Ramos (cell line): ENCODE data around the gene LAIR1.
"Not testable (repeated sequence)": the region's sequence is repeated elsewhere in the genome, so short reads cannot be mapped to it uniquely, and the experiment has no call there.

Source experiments
- in situ Hi-C: fragments of 300-500 bp; cut with MboI; formaldehyde crosslinking; loops from one replicate; pipeline ENCODE4 v1.14.3; 2022; ENCODE audit warnings: low sequenced_read_pairs; ENCODE audit not compliant: unreplicated experiment

The LAIR1 gene

GRCh38 chr19:54379187-54379678, 14.5 kb upstream of the LAIR1 start:
- in situ Hi-C loops: no loop called here

DNA sequence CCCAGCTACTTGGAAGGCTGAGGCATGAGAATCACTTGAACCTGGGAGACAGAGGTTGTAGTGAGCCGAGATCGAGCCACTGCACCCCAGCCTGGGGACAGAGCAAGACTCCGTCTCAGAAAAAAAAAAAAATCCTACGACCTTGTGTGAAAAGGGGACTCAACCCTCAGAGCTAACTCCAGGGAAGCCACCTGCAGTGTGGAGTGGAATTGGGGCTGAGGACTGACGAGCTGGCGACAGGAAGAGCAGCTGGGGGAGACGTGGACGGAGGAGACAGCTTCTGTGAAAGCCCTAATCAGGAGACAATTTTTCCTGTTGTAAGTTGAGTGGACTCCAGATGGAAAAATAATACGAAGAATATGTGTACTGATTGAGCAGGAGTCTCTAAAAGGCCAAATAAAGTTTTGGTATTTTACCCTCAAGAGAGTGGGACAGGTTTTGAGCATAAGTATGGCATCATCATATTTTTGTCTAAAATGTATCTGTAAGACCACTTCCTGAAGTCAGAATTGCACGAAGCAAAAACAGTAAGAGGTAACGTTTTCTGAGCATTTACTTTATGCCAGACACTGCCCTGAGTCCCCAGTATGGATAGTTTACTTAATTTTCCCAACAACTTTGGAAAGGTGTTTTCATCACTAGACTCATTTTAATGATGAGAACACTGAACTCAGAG, 12.0 kb upstream of the LAIR1 start:
- in situ Hi-C loops: no loop called here

DNA sequence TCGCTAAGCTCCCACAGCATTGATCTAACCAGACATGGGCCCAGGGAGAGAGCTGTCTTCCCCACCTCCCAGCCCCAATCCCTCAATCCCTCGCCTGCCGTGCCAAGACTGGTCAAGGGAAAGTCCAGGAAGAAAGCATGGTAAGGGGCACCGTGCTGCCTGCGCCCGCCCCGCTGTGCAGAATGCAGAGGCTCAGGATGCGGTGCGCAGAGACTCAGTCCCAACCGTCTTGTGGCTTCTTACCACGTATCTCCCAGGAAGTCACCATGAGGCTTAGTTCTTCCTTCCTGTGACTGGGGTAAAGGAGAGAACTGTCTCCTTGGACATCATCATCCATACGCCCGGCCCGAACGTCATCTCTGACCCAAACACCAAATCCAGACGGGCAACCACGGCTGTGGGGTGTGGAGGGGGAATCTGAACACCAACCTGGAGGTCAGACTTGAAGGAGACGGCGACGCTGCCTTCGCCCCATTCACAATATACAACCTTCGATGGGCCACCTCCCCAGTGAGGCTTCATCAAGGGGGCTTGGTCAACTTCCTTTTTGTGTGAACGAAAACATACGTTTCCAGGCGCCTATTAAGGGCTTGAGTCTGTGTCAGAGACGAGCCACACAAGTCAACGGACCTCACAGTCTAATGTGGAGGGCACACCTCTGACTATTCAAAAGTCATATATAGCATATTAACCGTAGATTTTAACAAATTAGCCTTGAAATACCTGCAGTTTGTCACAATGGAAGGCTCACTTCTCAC, 10.6 kb upstream of the LAIR1 start:
- in situ Hi-C loops: not testable (repeated sequence)

DNA sequence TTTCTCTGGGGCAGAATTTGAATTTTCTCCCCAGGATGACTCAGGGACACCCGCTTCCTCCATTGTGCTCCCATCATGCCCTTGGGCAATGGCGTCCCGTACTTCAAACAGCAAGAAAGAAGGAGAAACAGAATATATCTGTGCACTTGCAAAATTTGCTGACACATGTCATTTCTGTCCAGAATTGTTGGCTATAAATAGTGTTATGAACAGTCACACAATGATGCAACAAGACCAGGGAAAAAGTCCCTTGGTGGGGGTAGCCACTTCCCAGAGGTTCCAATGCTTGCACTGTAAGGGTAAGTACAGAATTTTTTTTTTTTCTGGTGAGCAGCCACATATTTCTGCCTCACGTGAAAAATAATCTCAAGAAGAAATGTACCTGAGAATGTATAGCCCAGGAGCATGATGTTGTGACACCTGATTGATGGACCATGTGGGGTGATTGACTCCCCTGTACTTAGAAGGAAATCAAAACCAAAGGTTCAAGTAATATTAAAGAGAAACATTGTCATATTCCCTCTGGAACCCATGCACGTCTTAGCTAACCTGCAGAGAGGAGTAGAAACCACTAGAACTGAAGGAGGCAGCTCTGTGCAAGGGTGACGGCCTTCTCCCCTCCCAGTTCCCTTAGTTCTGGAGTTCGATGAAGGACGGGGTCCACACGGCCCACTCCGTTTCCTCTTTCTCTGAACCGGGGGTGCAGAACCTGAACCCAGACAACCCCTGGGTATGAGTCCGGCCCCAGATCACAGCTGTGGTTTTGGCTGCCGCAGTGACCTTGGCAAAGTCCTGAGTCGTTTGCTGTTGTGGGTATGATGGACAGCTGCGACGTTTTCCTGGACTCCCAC, 9.3 kb upstream of the LAIR1 start:
- in situ Hi-C loops: no loop called here

- in situ Hi-C loops: not testable (repeated sequence)
Measured at GRCh38 chr19:54371453-54371852, 6.7 kb upstream of the LAIR1 start.

DNA sequence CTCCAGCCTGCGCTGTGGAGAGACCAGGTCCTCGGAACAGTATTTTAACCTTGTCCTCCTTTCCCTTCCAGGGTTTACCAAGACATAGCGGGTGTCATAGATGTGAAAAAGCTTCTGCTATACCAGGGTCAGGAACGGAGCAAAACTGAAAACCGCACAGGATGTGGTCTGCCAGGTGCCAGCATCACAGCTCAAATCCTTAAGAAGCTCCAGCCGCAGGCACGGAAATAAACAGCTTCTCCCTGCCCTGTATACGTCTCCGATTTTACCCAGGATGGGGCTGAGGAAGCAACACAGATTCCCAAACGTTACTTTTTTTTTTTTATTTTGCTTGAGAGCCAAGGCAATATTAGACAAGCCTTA, 5.7 kb upstream of the LAIR1 start:
- in situ Hi-C loops: not testable (repeated sequence)

- in situ Hi-C loops: not testable (repeated sequence)
Measured at GRCh38 chr19:54369688-54370433, 5.1 kb upstream of the LAIR1 start.

DNA sequence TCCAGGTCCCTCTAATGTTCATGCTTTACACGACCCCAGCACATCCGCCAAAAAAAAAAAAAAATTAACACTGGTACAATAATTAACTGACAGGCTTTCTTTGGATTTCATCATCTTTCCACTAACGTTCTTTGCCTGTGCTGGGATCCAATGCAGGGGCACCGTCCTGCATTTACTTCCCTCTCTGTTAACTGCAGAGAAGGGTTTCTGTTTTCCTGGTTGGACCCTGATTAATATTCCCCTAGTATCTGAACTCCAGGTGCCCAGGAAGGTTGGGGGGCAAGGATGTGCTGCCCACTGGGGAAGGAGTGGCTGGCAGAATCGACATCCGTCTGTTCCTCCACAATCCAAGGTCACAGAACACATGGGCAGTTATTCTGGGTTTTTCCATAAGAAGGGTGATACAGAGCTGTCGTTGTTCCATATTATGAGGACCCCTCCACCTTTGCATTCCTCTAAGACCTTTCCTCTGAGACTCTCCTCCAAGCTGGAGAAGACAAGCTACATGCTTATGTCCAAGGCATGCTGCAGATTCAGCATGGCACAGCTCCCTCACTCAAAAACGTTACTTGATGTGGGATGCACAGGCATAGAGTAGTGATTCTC, 4.5 kb upstream of the LAIR1 start:
- in situ Hi-C loops: no loop called here

- in situ Hi-C loops: no loop called here
Measured at GRCh38 chr19:54366811-54367210, 2.1 kb upstream of the LAIR1 start.

GRCh38 chr19:54365798-54366197, 1.1 kb upstream of the LAIR1 start:
- in situ Hi-C loops: not testable (repeated sequence)

GRCh38 chr19:54361680-54362422, 2.9 kb downstream of the LAIR1 start:
- in situ Hi-C loops: not testable (repeated sequence)

DNA sequence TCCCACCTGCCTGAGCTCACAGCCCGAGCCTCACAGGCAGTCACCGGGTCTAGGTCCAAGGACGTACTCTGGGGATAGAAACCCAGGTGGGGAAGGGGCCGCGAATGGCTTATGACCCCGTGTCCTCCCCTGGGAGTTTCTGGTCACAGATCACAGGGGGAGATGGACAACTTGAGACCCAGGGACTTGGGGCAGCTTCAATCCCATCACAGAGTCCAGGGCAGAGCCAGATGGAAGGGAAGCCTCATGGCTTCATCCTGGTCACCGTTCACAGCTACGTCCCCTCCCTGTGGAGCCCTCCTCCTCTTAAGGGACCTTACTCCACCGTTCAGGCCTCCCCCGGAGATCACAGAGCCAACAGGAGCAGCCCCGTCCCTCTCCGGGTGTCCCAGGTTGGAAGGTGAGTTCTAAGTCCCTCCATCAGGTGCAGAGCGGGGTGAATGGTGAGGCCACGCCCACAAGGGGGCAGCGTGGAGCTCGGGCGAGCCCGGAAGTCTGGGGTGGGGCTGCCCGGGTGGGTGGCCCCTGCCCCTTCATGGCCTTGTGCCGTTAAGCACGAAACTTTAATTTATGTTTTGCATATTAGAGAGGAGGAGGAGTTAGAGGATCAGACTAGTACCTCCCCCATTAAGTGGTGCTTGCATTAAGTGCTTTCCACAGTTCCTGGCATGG, 5.4 kb downstream of the LAIR1 start:
- in situ Hi-C loops: not testable (repeated sequence)

- in situ Hi-C loops: no loop called here
Measured at GRCh38 chr19:54357381-54357780, 7.3 kb downstream of the LAIR1 start.

DNA sequence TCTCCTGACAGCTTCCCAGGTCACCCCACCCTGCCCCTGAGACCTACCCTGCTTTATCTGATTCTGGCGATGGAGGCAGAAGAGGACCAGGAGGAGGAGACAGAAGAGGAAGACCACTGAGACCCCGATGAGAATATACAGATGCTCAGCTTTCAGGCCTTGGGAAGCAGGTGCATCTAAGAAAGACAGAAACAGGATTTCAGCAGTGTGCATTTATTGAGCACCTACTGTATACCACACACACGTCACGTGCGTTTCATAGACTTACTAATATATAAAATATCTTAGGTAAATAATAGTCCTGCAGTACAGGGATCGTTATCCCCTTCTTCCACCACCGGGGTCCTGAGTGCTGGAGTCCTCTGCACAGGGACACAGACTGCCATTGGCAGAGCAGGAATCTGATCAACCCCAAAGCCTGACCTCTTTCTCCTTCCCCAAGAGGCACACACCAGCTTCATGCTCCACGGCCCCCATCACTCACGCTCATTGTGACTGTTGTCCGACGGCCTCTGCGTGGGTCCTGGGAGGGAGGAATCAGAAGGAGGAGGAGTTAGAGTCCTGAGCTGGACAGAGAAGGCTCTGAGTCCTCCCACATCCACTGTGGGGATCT, 8.2 kb downstream of the LAIR1 start:
- in situ Hi-C loops: no loop called here

DNA sequence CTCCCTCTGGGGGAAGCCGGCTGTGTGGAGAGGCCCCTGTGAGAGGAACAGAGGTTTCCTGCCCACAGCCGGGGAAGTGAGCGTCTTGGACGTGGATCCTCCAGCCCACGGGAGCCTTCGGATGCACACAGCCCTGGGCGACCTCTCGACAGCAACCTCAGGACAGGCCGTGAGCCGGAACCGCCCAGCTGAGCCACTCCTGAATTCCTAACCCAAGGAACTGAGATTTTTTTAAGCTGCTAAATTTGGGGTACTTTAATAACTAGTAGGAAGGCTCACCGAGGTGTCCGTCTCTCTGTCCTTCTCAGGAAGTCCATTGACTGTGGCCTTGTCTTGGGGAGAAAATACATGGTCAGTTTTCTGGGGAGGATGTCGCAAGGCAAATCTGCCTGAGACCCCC, 9.1 kb downstream of the LAIR1 start:
- in situ Hi-C loops: no loop called here

- in situ Hi-C loops: no loop called here
Measured at GRCh38 chr19:54354761-54355160, 10.0 kb downstream of the LAIR1 start.

DNA sequence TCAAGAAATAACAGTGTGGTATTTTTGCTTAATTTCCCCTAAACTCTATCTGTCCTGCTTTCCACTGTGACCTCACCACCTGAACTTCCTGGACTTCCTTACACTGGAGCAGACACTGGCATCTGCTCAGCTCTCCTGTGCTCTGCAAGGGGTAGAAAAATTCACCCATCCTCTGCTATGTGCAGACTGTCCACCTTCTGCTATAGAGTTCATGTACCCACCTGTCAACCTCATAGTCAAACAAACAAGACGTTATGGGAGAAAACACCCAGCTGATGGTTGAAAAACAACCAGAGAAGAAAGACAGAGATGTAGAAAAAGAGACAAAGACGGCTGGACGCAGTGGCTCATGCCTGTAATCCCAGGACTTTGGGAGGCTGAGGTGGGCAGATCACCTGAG, 12.2 kb downstream of the LAIR1 start:
- in situ Hi-C loops: no loop called here

- in situ Hi-C loops: no loop called here
Measured at GRCh38 chr19:54352041-54352440, 12.7 kb downstream of the LAIR1 start.
